Measurements from ENCODE around the gene IL6ST. TPM values are rescaled to one million over a fixed set of nuclear protein-coding genes. Genes with fewer than 3 reads are reported as not detected.
A peak's percentile ranks its signal among the peaks of the same experiment; 100 is the strongest.

The IL6ST gene
- total RNA-seq, 1 donor from 2014 or later, result 221 TPM

- no peak for DNase-seq (ENCODE audit: low spot score)
- Mint-ChIP-seq H3K9me3 (ENCODE audit: low read depth) (no peaks in the 10 kb centered on the region), H3K27ac (ENCODE audit: unreplicated experiment) (no peak overlapping the region), H3K36me3 (ENCODE audit: low read depth) (no peaks in the 10 kb centered on the region), H3K4me1 (ENCODE audit: low read depth) (peaks cover 26% of the 10 kb centered on the region), H3K4me3 (ENCODE audit: unreplicated experiment) (no peak overlapping the region), H3K27me3 (ENCODE audit: low read depth) (no peaks in the 10 kb centered on the region)
- no peak for TF ChIP-seq CTCF (IDR thresholded peaks at IDR 0.05)
Observed at GRCh38 chr5:55914971-55915370, 79.8 kb downstream of the IL6ST start.

- Mint-ChIP-seq H3K4me3 (ENCODE audit: unreplicated experiment) (no peak overlapping the region), H3K9me3 (ENCODE audit: low read depth) (no peaks in the 10 kb centered on the region), H3K27ac (ENCODE audit: unreplicated experiment) (no peak overlapping the region), H3K4me1 (ENCODE audit: low read depth) (peaks cover 26% of the 10 kb centered on the region), H3K27me3 (ENCODE audit: low read depth) (no peaks in the 10 kb centered on the region), H3K36me3 (ENCODE audit: low read depth) (no peaks in the 10 kb centered on the region)
- no peak for DNase-seq (ENCODE audit: low spot score)
- TF ChIP-seq CTCF (IDR thresholded peaks at IDR 0.05), result no peak
Observed at GRCh38 chr5:55913466-55914413, 81.0 kb downstream of the IL6ST start.

- Mint-ChIP-seq H3K4me3 (ENCODE audit: unreplicated experiment) (no peak overlapping the region), H3K27me3 (ENCODE audit: low read depth) (no peaks in the 10 kb centered on the region), H3K9me3 (ENCODE audit: low read depth) (no peaks in the 10 kb centered on the region), H3K4me1 (ENCODE audit: low read depth) (peaks cover 26% of the 10 kb centered on the region), H3K36me3 (ENCODE audit: low read depth) (no peaks in the 10 kb centered on the region), H3K27ac (ENCODE audit: unreplicated experiment) (peak overlapping the region; percentile 92)
- TF ChIP-seq CTCF (IDR thresholded peaks at IDR 0.05), result peak; percentile 72
- no peak for DNase-seq (ENCODE audit: low spot score)
Observed at GRCh38 chr5:55911784-55912653, 82.7 kb downstream of the IL6ST start.

GRCh38 chr5:55908804-55909203 is 86.0 kb downstream of the IL6ST start:
- H3K9me3 Mint-ChIP-seq (ENCODE audit: low read depth), result no peaks in the 10 kb centered on the region
- TF ChIP-seq CTCF (IDR thresholded peaks at IDR 0.05), result no peak
- H3K4me1 Mint-ChIP-seq (ENCODE audit: low read depth), result peaks cover 29% of the 10 kb centered on the region
- no peaks in the 10 kb centered on the region for H3K27me3 Mint-ChIP-seq (ENCODE audit: low read depth)
- no peak overlapping the region for H3K4me3 Mint-ChIP-seq (ENCODE audit: unreplicated experiment)
- no peak for DNase-seq (ENCODE audit: low spot score)
- no peaks in the 10 kb centered on the region for H3K36me3 Mint-ChIP-seq (ENCODE audit: low read depth)
- H3K27ac Mint-ChIP-seq (ENCODE audit: unreplicated experiment), result no peak overlapping the region

GRCh38 chr5:55907927-55908326 is 86.8 kb downstream of the IL6ST start:
- Mint-ChIP-seq H3K27ac (ENCODE audit: unreplicated experiment) (no peak overlapping the region), H3K9me3 (ENCODE audit: low read depth) (no peaks in the 10 kb centered on the region), H3K4me3 (ENCODE audit: unreplicated experiment) (no peak overlapping the region), H3K27me3 (ENCODE audit: low read depth) (no peaks in the 10 kb centered on the region), H3K36me3 (ENCODE audit: low read depth) (no peaks in the 10 kb centered on the region), H3K4me1 (ENCODE audit: low read depth) (peaks cover 34% of the 10 kb centered on the region)
- TF ChIP-seq CTCF (IDR thresholded peaks at IDR 0.05), result no peak
- DNase-seq (ENCODE audit: low spot score), result no peak

Measured in chondrocyte (in vitro differentiated cells).